ENCODE data around the gene MAGI2.

Gene MAGI2

GRCh38 chr7:78020136-78020873, 1433.2 kb downstream of the MAGI2 start:
- Histone ChIP-seq H3K4me1 (ENCODE audit: control insufficient read depth in 1 of 2, insufficient read depth in 1 of 2, low read depth in 1 of 2, low read length in 1 of 2) (peaks cover 7 to 17% of the 10 kb centered on the region in 2 experiments), H3K9me3 (no peaks in the 10 kb centered on the region), H3K4me3 (ENCODE audit: low read depth in 1 of 2, low read length in 1 of 2) (peak overlapping the region; percentile 58 to 61), H3K36me3 (no peaks in the 10 kb centered on the region), H3K27ac (no peak overlapping the region), H3K27me3 (peaks cover 90% of the 10 kb centered on the region)
- TF ChIP-seq, protein P1, sequence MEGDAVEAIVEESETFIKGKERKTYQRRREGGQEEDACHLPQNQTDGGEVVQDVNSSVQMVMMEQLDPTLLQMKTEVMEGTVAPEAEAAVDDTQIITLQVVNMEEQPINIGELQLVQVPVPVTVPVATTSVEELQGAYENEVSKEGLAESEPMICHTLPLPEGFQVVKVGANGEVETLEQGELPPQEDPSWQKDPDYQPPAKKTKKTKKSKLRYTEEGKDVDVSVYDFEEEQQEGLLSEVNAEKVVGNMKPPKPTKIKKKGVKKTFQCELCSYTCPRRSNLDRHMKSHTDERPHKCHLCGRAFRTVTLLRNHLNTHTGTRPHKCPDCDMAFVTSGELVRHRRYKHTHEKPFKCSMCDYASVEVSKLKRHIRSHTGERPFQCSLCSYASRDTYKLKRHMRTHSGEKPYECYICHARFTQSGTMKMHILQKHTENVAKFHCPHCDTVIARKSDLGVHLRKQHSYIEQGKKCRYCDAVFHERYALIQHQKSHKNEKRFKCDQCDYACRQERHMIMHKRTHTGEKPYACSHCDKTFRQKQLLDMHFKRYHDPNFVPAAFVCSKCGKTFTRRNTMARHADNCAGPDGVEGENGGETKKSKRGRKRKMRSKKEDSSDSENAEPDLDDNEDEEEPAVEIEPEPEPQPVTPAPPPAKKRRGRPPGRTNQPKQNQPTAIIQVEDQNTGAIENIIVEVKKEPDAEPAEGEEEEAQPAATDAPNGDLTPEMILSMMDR (IDR thresholded peaks at IDR 0.05): no peak

GRCh38 chr7:78019447-78020135, 1433.9 kb downstream of the MAGI2 start:
- Histone ChIP-seq H3K4me1 (ENCODE audit: control insufficient read depth in 1 of 2, insufficient read depth in 1 of 2, low read depth in 1 of 2, low read length in 1 of 2) (peaks cover 7 to 17% of the 10 kb centered on the region in 2 experiments), H3K36me3 (no peaks in the 10 kb centered on the region), H3K27me3 (peaks cover 83% of the 10 kb centered on the region), H3K27ac (no peak overlapping the region), H3K4me3 (ENCODE audit: low read depth in 1 of 2, low read length in 1 of 2) (peak overlapping the region; percentile 58 to 61), H3K9me3 (no peaks in the 10 kb centered on the region)
- TF ChIP-seq, protein P1 (IDR thresholded peaks at IDR 0.05): no peak

- peaks cover 77% of the 10 kb centered on the region for H3K27me3 ChIP-seq
- TF ChIP-seq, protein P1 (IDR thresholded peaks at IDR 0.05): no peak
- H3K9me3 ChIP-seq: no peaks in the 10 kb centered on the region
- H3K27ac ChIP-seq: no peak overlapping the region
- peak overlapping the region in 1 of 2 experiments; percentile 49 for H3K4me3 ChIP-seq (ENCODE audit: low read depth in 1 of 2, low read length in 1 of 2)
- no peaks in the 10 kb centered on the region for H3K36me3 ChIP-seq
- peaks cover 7 to 17% of the 10 kb centered on the region in 2 experiments for H3K4me1 ChIP-seq (ENCODE audit: control insufficient read depth in 1 of 2, insufficient read depth in 1 of 2, low read depth in 1 of 2, low read length in 1 of 2)
These were observed 1434.6 kb downstream of the MAGI2 start for GRCh38 chr7:78018641-78019446.

DNA sequence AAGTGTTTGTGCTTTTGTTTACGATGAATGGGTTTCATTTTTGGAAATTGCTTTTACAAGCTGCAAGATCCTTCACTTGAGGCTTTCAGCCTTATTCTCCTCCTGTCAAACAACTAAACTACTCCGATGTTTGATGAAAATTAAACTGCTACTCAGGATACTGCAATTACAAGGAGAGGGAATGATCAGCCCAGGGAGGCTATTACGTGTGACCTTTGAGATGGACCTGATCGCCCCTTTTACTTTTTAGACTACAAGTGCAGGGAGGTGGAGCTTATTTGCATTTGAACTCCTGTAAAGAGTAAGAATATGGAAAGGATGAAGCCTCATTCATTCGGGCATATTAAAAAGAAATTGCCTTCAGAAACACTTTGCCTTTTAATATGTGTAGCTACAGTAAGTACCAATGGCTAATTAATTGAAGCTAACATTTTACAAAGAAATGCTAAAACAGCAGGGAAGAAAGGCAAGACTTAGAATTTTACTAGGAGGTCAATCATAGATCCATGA, 1435.8 kb downstream of the MAGI2 start:
- Histone ChIP-seq H3K27me3 (peaks cover 65% of the 10 kb centered on the region), H3K4me3 (ENCODE audit: low read depth in 1 of 2, low read length in 1 of 2) (no peak overlapping the region), H3K27ac (no peak overlapping the region), H3K36me3 (no peaks in the 10 kb centered on the region), H3K4me1 (ENCODE audit: control insufficient read depth in 1 of 2, insufficient read depth in 1 of 2, low read depth in 1 of 2, low read length in 1 of 2) (peaks cover 7 to 17% of the 10 kb centered on the region in 2 experiments), H3K9me3 (no peaks in the 10 kb centered on the region)
- TF ChIP-seq, protein P1 (IDR thresholded peaks at IDR 0.05): no peak

GRCh38 chr7:78015574-78016260, 1437.8 kb downstream of the MAGI2 start:
- TF ChIP-seq, protein P1 (IDR thresholded peaks at IDR 0.05): no peak
- Histone ChIP-seq H3K9me3 (no peaks in the 10 kb centered on the region), H3K36me3 (no peaks in the 10 kb centered on the region), H3K27me3 (peaks cover 49% of the 10 kb centered on the region), H3K4me1 (ENCODE audit: control insufficient read depth in 1 of 2, insufficient read depth in 1 of 2, low read depth in 1 of 2, low read length in 1 of 2) (peaks cover 7 to 17% of the 10 kb centered on the region in 2 experiments), H3K27ac (no peak overlapping the region), H3K4me3 (ENCODE audit: low read depth in 1 of 2, low read length in 1 of 2) (no peak overlapping the region)

Data from neutrophil (primary cell).